GM23338 (cell line): Measurements from ENCODE around the gene TMPRSS6.

Experiments used
- CREB1 ChIP-seq: fragments of 250-450 bp; sonication (Bioruptor Pico); IDR thresholded peaks from 2 replicates; pipeline ENCODE4 v1.5.0; 2020; ENCODE audit warnings: low read depth, mild to moderate bottlenecking, moderate library complexity
- CTCF ChIP-seq, 2 experiments: fragments of 200-600 bp in 1 of 2; sonication (generic) in 1 of 2; conservative IDR thresholded peaks; 2 replicates each; pipeline versions ENCODE4 v1.5.1 to v1.6.1; 2016 to 2017; ENCODE audit warnings: antibody characterized with exemption in 2 of 2, low read depth in 2 of 2, mild to moderate bottlenecking in 2 of 2, moderate library complexity in 1 of 2
- EZH2 ChIP-seq: fragments of 200-600 bp; sonication (generic); IDR thresholded peaks from one replicate; pipeline ENCODE4 v1.8.0; 2017; ENCODE audit warnings: antibody characterized with exemption, mild to moderate bottlenecking, low read depth; ENCODE audit not compliant: unreplicated experiment
- EZH2phosphoT487 ChIP-seq: fragments of 200-600 bp; sonication (generic); IDR thresholded peaks from one replicate; pipeline ENCODE4 v1.8.1; 2018; ENCODE audit warnings: antibody characterized with exemption; ENCODE audit not compliant: unreplicated experiment
- JUNB ChIP-seq: IDR thresholded peaks from one replicate; pipeline ENCODE4 v1.6.1; 2016; ENCODE audit warnings: antibody characterized with exemption; ENCODE audit not compliant: unreplicated experiment
- POLR2AphosphoS5 ChIP-seq: IDR thresholded peaks from 2 replicates; pipeline ENCODE4 v1.6.1; 2016; ENCODE audit warnings: antibody characterized with exemption, low read depth
- ZNF331 ChIP-seq: fragments of 250-450 bp; sonication (Bioruptor Pico); IDR thresholded peaks from 2 replicates; pipeline ENCODE4 v1.5.0; 2020; ENCODE audit warnings: low read depth, mild to moderate bottlenecking, moderate library complexity
- TF ChIP-seq, protein P1 (sequence below): IDR thresholded peaks from one replicate; pipeline ENCODE4 v1.6.1; 2018; ENCODE audit warnings: antibody characterized with exemption; ENCODE audit not compliant: unreplicated experiment

- TF ChIP-seq CTCF (conservative IDR thresholded peaks at IDR 0.05; ENCODE audit: low read depth in 2 of 2), result no peak
- no peak for TF ChIP-seq EZH2
- no peak for TF ChIP-seq POLR2AphosphoS5
- no peak for TF ChIP-seq EZH2phosphoT487
- no peak for TF ChIP-seq JUNB
- TF ChIP-seq, protein P1, sequence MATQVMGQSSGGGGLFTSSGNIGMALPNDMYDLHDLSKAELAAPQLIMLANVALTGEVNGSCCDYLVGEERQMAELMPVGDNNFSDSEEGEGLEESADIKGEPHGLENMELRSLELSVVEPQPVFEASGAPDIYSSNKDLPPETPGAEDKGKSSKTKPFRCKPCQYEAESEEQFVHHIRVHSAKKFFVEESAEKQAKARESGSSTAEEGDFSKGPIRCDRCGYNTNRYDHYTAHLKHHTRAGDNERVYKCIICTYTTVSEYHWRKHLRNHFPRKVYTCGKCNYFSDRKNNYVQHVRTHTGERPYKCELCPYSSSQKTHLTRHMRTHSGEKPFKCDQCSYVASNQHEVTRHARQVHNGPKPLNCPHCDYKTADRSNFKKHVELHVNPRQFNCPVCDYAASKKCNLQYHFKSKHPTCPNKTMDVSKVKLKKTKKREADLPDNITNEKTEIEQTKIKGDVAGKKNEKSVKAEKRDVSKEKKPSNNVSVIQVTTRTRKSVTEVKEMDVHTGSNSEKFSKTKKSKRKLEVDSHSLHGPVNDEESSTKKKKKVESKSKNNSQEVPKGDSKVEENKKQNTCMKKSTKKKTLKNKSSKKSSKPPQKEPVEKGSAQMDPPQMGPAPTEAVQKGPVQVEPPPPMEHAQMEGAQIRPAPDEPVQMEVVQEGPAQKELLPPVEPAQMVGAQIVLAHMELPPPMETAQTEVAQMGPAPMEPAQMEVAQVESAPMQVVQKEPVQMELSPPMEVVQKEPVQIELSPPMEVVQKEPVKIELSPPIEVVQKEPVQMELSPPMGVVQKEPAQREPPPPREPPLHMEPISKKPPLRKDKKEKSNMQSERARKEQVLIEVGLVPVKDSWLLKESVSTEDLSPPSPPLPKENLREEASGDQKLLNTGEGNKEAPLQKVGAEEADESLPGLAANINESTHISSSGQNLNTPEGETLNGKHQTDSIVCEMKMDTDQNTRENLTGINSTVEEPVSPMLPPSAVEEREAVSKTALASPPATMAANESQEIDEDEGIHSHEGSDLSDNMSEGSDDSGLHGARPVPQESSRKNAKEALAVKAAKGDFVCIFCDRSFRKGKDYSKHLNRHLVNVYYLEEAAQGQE, result no peak
- TF ChIP-seq CREB1 (CRISPR knock-in tag), result no peak
- no peak for TF ChIP-seq ZNF331 (CRISPR knock-in tag)
Measured at GRCh38 chr22:37015587-37015878, 94.0 kb downstream of the TMPRSS6 start.
